ENCODE measurements around the gene S100A10. TPM values are rescaled to one million over a fixed set of nuclear protein-coding genes. Genes with fewer than 3 reads are reported as not detected.

S100A10 gene
- total RNA-seq, 1 experiment from 2014 or later: 400 TPM

DNA sequence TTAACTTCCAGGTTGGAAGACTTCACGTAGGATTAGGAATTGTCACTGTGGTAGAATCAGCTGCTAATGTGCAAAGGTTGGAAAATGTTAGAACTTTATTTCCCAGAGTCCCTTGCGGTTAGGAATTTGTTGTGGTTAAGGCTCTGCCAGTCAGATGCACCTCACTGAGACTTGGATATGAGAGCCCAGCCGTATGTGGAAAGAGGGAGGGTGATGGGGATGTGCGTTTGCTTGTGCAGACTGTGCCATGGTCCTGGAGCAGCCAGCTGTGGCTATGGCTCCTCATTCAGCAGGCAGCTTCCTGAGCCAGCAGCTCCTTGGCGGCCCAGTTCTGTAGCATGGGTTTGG, 12.5 kb downstream of the S100A10 start:
- ATAC-seq (peak; percentile 22), DNase-seq (peak; percentile 36)
- Histone ChIP-seq H3K79me2 (ENCODE audit: low read length) (peaks cover 31% of the 10 kb centered on the region), H2AFZ (ENCODE audit: low read length) (no peak overlapping the region), H3K4me1 (ENCODE audit: insufficient read depth, low read length) (peaks cover 65% of the 10 kb centered on the region), H3K4me3 (ENCODE audit: low read length) (no peak overlapping the region), H3K4me2 (ENCODE audit: low read length) (peak overlapping the region; percentile 22), H3K9me2 (replicated peaks; ENCODE audit: low read length) (no peaks in the 10 kb centered on the region), H4K20me1 (ENCODE audit: low read length) (peaks cover 36% of the 10 kb centered on the region), H3K27ac (ENCODE audit: low read length) (peak overlapping the region; percentile 59), H3K9ac (ENCODE audit: low read length) (no peak overlapping the region), H3F3A (ENCODE audit: low read length, unreplicated experiment) (peaks cover 17% of the 10 kb centered on the region), H3K36me3 (ENCODE audit: low read depth, low read length) (peaks cover 53% of the 10 kb centered on the region), H3K27me3 (ENCODE audit: low read length) (no peaks in the 10 kb centered on the region), H3K9me3 (ENCODE audit: low read length) (no peaks in the 10 kb centered on the region)
- POLR2A ChIA-PET (ENCODE audit: unreplicated experiment): interaction anchor here (0.9 to 1.4 kb wide), 4 partner anchors 8 to 45 kb away, joined by 3 to 9 read pairs (median 4); no protein-coding TSS in a partner anchor
- no peak for TF ChIP-seq EZH2 (IDR thresholded peaks at IDR 0.05; ENCODE audit: low read length, unreplicated experiment)
- no peak for TF ChIP-seq CTCF (conservative IDR thresholded peaks at IDR 0.05; ENCODE audit: low read depth, low read length)
- TF ChIP-seq EZH2phosphoT487 (IDR thresholded peaks at IDR 0.05; ENCODE audit: borderline replicate concordance, low read length): no peak
- BruUV-seq (replicated peaks): no TSS peak
- CTCF ChIA-PET: interaction anchor here (0.7 kb wide), 1 partner anchor 67 kb away, joined by 3 read pairs; no protein-coding TSS in a partner anchor
- intact Hi-C loops (cut with micrococcal nuclease): no loop called here

- peaks cover 47% of the 10 kb centered on the region for H3K36me3 ChIP-seq (ENCODE audit: low read depth, low read length)
- H3K4me2 ChIP-seq (ENCODE audit: low read length): peak overlapping the region; percentile 22
- no peak overlapping the region for H3K9ac ChIP-seq (ENCODE audit: low read length)
- peaks cover 30% of the 10 kb centered on the region for H4K20me1 ChIP-seq (ENCODE audit: low read length)
- peak; percentile 89 for DNase-seq
- H3K79me2 ChIP-seq (ENCODE audit: low read length): peaks cover 25% of the 10 kb centered on the region
- ChIA-PET POLR2A (ENCODE audit: unreplicated experiment) (interaction anchor here (0.6 to 1.4 kb wide), 7 partner anchors 8 to 93 kb away, joined by 3 to 9 read pairs (median 5); no protein-coding TSS in a partner anchor), CTCF (interaction anchor here (0.6 to 0.9 kb wide), 3 partner anchors 21 to 68 kb away, joined by 3 read pairs; no protein-coding TSS in a partner anchor)
- peak; percentile 73 for ATAC-seq
- H3K4me3 ChIP-seq (ENCODE audit: low read length): no peak overlapping the region
- H3K4me1 ChIP-seq (ENCODE audit: insufficient read depth, low read length): peaks cover 65% of the 10 kb centered on the region
- no TSS peak for BruUV-seq (replicated peaks)
- no peaks in the 10 kb centered on the region for H3K9me3 ChIP-seq (ENCODE audit: low read length)
- no peaks in the 10 kb centered on the region for H3K9me2 ChIP-seq (replicated peaks; ENCODE audit: low read length)
- H3K27ac ChIP-seq (ENCODE audit: low read length): peak overlapping the region; percentile 59
- H2AFZ ChIP-seq (ENCODE audit: low read length): no peak overlapping the region
- TF ChIP-seq CTCF (conservative IDR thresholded peaks at IDR 0.05; ENCODE audit: low read depth, low read length) (no peak), EZH2phosphoT487 (IDR thresholded peaks at IDR 0.05; ENCODE audit: borderline replicate concordance, low read length) (no peak), EZH2 (IDR thresholded peaks at IDR 0.05; ENCODE audit: low read length, unreplicated experiment) (no peak)
- H3F3A ChIP-seq (ENCODE audit: low read length, unreplicated experiment): peaks cover 17% of the 10 kb centered on the region
- no peaks in the 10 kb centered on the region for H3K27me3 ChIP-seq (ENCODE audit: low read length)
- intact Hi-C loops (cut with micrococcal nuclease): loop anchor here (1.0 kb wide), 1 partner anchor 8 kb away; no protein-coding TSS in a partner anchor
Observed at GRCh38 chr1:151980287-151981177, 13.1 kb downstream of the S100A10 start.

- peaks cover 8% of the 10 kb centered on the region for H3K79me2 ChIP-seq (ENCODE audit: low read length)
- ChIA-PET POLR2A (ENCODE audit: unreplicated experiment) (no interaction called here), CTCF (no interaction called here)
- no peaks in the 10 kb centered on the region for H3K27me3 ChIP-seq (ENCODE audit: low read length)
- BruUV-seq (replicated peaks): no TSS peak
- ATAC-seq: no peak
- intact Hi-C loops (cut with micrococcal nuclease): no loop called here
- H3K9ac ChIP-seq (ENCODE audit: low read length): no peak overlapping the region
- no peak overlapping the region for H3K4me2 ChIP-seq (ENCODE audit: low read length)
- no peak overlapping the region for H3K27ac ChIP-seq (ENCODE audit: low read length)
- no peaks in the 10 kb centered on the region for H3K9me3 ChIP-seq (ENCODE audit: low read length)
- peaks cover 17% of the 10 kb centered on the region for H3F3A ChIP-seq (ENCODE audit: low read length, unreplicated experiment)
- peaks cover 57% of the 10 kb centered on the region for H3K4me1 ChIP-seq (ENCODE audit: insufficient read depth, low read length)
- H2AFZ ChIP-seq (ENCODE audit: low read length): no peak overlapping the region
- H4K20me1 ChIP-seq (ENCODE audit: low read length): peaks cover 16% of the 10 kb centered on the region
- no peaks in the 10 kb centered on the region for H3K9me2 ChIP-seq (replicated peaks; ENCODE audit: low read length)
- H3K36me3 ChIP-seq (ENCODE audit: low read depth, low read length): peaks cover 31% of the 10 kb centered on the region
- no peak for DNase-seq
- H3K4me3 ChIP-seq (ENCODE audit: low read length): no peak overlapping the region
- no peak for TF ChIP-seq CTCF (conservative IDR thresholded peaks at IDR 0.05; ENCODE audit: low read depth, low read length)
- TF ChIP-seq EZH2 (IDR thresholded peaks at IDR 0.05; ENCODE audit: low read length, unreplicated experiment): no peak
- no peak for TF ChIP-seq EZH2phosphoT487 (IDR thresholded peaks at IDR 0.05; ENCODE audit: borderline replicate concordance, low read length)
Observed at GRCh38 chr1:151978922-151979321, 14.7 kb downstream of the S100A10 start.

All from PC-3 (cell line).